ENCODE results near the gene KLF13. TPM values are rescaled to one million over a fixed set of nuclear protein-coding genes. Genes with fewer than 3 reads are reported as not detected.

The KLF13 gene
- total RNA-seq, 2 donors from 2014 or later, result 18.7 to 18.9 TPM

GRCh38 chr15:31361764-31362515 lies 35.3 kb downstream of the KLF13 start:
- Histone ChIP-seq H3K27ac (ENCODE audit: low read depth, low read length) (no peak overlapping the region), H3K4me1 (ENCODE audit: control insufficient read depth, insufficient read depth, low read length) (peaks cover 15% of the 10 kb centered on the region), H3K4me3 (ENCODE audit: low read length) (no peak overlapping the region), H3K9ac (ENCODE audit: extremely low read depth, low read length, poor library complexity, severe bottlenecking) (no peak overlapping the region), H3K27me3 (ENCODE audit: control insufficient read depth, insufficient read depth, low read length, poor library complexity, severe bottlenecking) (no peaks in the 10 kb centered on the region), H3K36me3 (ENCODE audit: control insufficient read depth, insufficient read depth, low read length) (no peaks in the 10 kb centered on the region), H3K9me3 (ENCODE audit: control insufficient read depth, low read length) (no peaks in the 10 kb centered on the region)
- 69 to 81% methylated on average over 4 to 6 of the region's 6 CpGs for WGBS, 2 experiments (ENCODE audit: insufficient coverage in 1 of 2, insufficient read length in 1 of 2)
- H3K4me1 Mint-ChIP-seq, result peaks cover 31% of the 10 kb centered on the region
- H3K4me3 Mint-ChIP-seq, result no peak overlapping the region
- no peaks in the 10 kb centered on the region for H3K9me3 Mint-ChIP-seq
- no peak for DNase-seq
- H3K27me3 Mint-ChIP-seq (ENCODE audit: insufficient read depth), result no peaks in the 10 kb centered on the region
- H3K36me3 Mint-ChIP-seq (ENCODE audit: low read depth), result no peaks in the 10 kb centered on the region
- peak; percentile 41 for TF ChIP-seq CTCF (conservative IDR thresholded peaks at IDR 0.05)
- no peak overlapping the region for H3K27ac Mint-ChIP-seq

DNA sequence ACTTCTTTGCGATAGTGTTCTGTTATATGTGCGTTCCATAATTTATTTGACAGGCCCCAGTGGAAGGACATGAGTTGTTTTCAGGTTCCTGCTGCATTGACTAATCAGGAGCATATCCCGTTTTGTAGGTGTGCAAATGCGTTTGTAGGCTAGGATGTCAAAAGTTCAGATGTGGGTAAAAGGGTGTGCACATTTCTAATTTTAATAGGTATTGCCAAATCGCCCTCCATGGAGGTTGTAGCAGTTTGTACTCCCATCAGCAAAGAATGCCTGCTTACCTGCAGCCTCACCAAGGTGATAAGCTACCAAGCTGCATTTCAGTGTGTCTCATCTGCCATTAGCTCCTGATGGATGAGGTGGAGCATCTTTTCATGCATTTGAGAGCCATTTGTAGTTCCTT lies 36.3 kb downstream of the KLF13 start:
- peaks cover 30% of the 10 kb centered on the region for H3K4me1 Mint-ChIP-seq
- no peak for DNase-seq
- peaks cover 15% of the 10 kb centered on the region for H3K4me1 ChIP-seq (ENCODE audit: control insufficient read depth, insufficient read depth, low read length)

GRCh38 chr15:31364301-31365031 lies 37.8 kb downstream of the KLF13 start:
- Mint-ChIP-seq H3K36me3 (ENCODE audit: low read depth) (peaks cover under 1% of the 10 kb centered on the region), H3K4me3 (no peak overlapping the region), H3K9me3 (peaks cover under 1% of the 10 kb centered on the region), H3K27me3 (ENCODE audit: insufficient read depth) (no peaks in the 10 kb centered on the region), H3K27ac (no peak overlapping the region), H3K4me1 (peaks cover 33% of the 10 kb centered on the region)
- WGBS, 2 experiments (ENCODE audit: insufficient coverage in 1 of 2, insufficient read length in 1 of 2), result 73 to 82% methylated on average over 3 to 10 of the region's 10 CpGs
- peak overlapping the region; percentile 47 for H3K27ac ChIP-seq (ENCODE audit: low read depth, low read length)
- no peaks in the 10 kb centered on the region for H3K27me3 ChIP-seq (ENCODE audit: control insufficient read depth, insufficient read depth, low read length, poor library complexity, severe bottlenecking)
- H3K36me3 ChIP-seq (ENCODE audit: control insufficient read depth, insufficient read depth, low read length), result no peaks in the 10 kb centered on the region
- H3K9ac ChIP-seq (ENCODE audit: extremely low read depth, low read length, poor library complexity, severe bottlenecking), result no peak overlapping the region
- DNase-seq, result peak; percentile 63
- no peak for TF ChIP-seq CTCF (conservative IDR thresholded peaks at IDR 0.05)
- peaks cover 15% of the 10 kb centered on the region for H3K4me1 ChIP-seq (ENCODE audit: control insufficient read depth, insufficient read depth, low read length)
- H3K4me3 ChIP-seq (ENCODE audit: low read length), result no peak overlapping the region
- H3K9me3 ChIP-seq (ENCODE audit: control insufficient read depth, low read length), result peaks cover 8% of the 10 kb centered on the region

More for the DNA sequence above, 36.3 kb downstream of the KLF13 start:
- Histone ChIP-seq H3K9ac (ENCODE audit: extremely low read depth, low read length, poor library complexity, severe bottlenecking) (no peak overlapping the region), H3K4me3 (ENCODE audit: low read length) (no peak overlapping the region), H3K27ac (ENCODE audit: low read depth, low read length) (no peak overlapping the region), H3K27me3 (ENCODE audit: control insufficient read depth, insufficient read depth, low read length, poor library complexity, severe bottlenecking) (no peaks in the 10 kb centered on the region), H3K9me3 (ENCODE audit: control insufficient read depth, low read length) (no peaks in the 10 kb centered on the region), H3K36me3 (ENCODE audit: control insufficient read depth, insufficient read depth, low read length) (no peaks in the 10 kb centered on the region)
- no peaks in the 10 kb centered on the region for H3K27me3 Mint-ChIP-seq (ENCODE audit: insufficient read depth)
- H3K9me3 Mint-ChIP-seq, result no peaks in the 10 kb centered on the region
- no peak overlapping the region for H3K27ac Mint-ChIP-seq
- H3K4me3 Mint-ChIP-seq, result no peak overlapping the region
- 70 to 100% methylated on average over 3 to 5 of the region's 5 CpGs for WGBS, 2 experiments (ENCODE audit: insufficient coverage in 1 of 2, insufficient read length in 1 of 2)
- H3K36me3 Mint-ChIP-seq (ENCODE audit: low read depth), result no peaks in the 10 kb centered on the region
- no peak for TF ChIP-seq CTCF (conservative IDR thresholded peaks at IDR 0.05)
